BJ (cell line): ENCODE results near the gene SEC14L5. TPM values are rescaled to one million over a fixed set of nuclear protein-coding genes. Genes with fewer than 3 reads are reported as not detected.

ENCODE experiments used
- CTCF ChIA-PET: fragments of 350-600 bp; formaldehyde crosslinking; extraction: SDS; loops from one replicate; lab custom pipeline; 2021; ENCODE audit warnings: antibody characterized with exemption, inconsistent platforms; lab: Yijun Ruan, JAX
- POLR2A ChIA-PET: fragments of 300-600 bp; sonication (Branson Sonifier 250); formaldehyde crosslinking; extraction: SDS; loops from one replicate; lab custom pipeline; 2021; ENCODE audit warnings: antibody characterized with exemption; lab: Charles Lee
- DNase-seq: peaks from one replicate; pipeline ENCODE4 v3.0.0-alpha.2; 2011; ENCODE audit warnings: low read depth
- H3K27me3 ChIP-seq: 2 replicates; pipeline ENCODE4 v1.6.0; 2011; ENCODE audit warnings: low read length; ENCODE audit not compliant: control insufficient read depth, insufficient read depth
- H3K36me3 ChIP-seq: 2 replicates; pipeline ENCODE4 v1.5.1; 2011; ENCODE audit warnings: low read length; ENCODE audit not compliant: control insufficient read depth, insufficient read depth
- H3K4me3 ChIP-seq: 2 replicates; pipeline ENCODE4 v1.5.1; 2011; ENCODE audit warnings: low read depth, mild to moderate bottlenecking, control low read depth, low read length
- CTCF ChIP-seq: IDR thresholded peaks from 2 replicates; pipeline ENCODE4 v1.5.1; 2011; ENCODE audit warnings: low read depth, mild to moderate bottlenecking, control low read depth, inconsistent platforms, low read length, moderate library complexity; ENCODE audit not compliant: insufficient read depth
- polyA plus RNA-seq: library from polyadenylated mRNA; depleted of rRNA; stranded (reverse); fragments of >200 nt; gene quantifications from 2 replicates; pipeline ENCODE4 v1.2.3, GENCODE V29; 2011

SEC14L5 gene
- polyA plus RNA-seq, 1 experiment: not detected

GRCh38 chr16:4918781-4919251, 39.3 kb upstream of the SEC14L5 start:
- CTCF ChIA-PET: no interaction called here
- no peak for DNase-seq
- H3K36me3 ChIP-seq: no peaks in the 10 kb centered on the region
- no peak for TF ChIP-seq CTCF
- POLR2A ChIA-PET: no interaction called here
- no peak overlapping the region for H3K4me3 ChIP-seq
- H3K27me3 ChIP-seq: no peaks in the 10 kb centered on the region; the same call in none of the 2 replicates

GRCh38 chr16:4920826-4921225, 37.3 kb upstream of the SEC14L5 start:
- ChIA-PET CTCF (no interaction called here), POLR2A (no interaction called here)
- TF ChIP-seq CTCF: no peak
- no peak overlapping the region for H3K4me3 ChIP-seq
- peaks cover 2% of the 10 kb centered on the region for H3K27me3 ChIP-seq
- no peak for DNase-seq
- H3K36me3 ChIP-seq: no peaks in the 10 kb centered on the region

- Histone ChIP-seq H3K27me3 (peaks cover 2% of the 10 kb centered on the region), H3K4me3 (no peak overlapping the region), H3K36me3 (no peaks in the 10 kb centered on the region)
- no peak for TF ChIP-seq CTCF
- POLR2A ChIA-PET: no interaction called here
- CTCF ChIA-PET: interaction anchor here (1.2 kb wide), 1 partner anchor 33 kb away, joined by 3 read pairs; no protein-coding TSS in a partner anchor
- no peak for DNase-seq
Observed at GRCh38 chr16:4922721-4923342, 35.3 kb upstream of the SEC14L5 start.

DNA sequence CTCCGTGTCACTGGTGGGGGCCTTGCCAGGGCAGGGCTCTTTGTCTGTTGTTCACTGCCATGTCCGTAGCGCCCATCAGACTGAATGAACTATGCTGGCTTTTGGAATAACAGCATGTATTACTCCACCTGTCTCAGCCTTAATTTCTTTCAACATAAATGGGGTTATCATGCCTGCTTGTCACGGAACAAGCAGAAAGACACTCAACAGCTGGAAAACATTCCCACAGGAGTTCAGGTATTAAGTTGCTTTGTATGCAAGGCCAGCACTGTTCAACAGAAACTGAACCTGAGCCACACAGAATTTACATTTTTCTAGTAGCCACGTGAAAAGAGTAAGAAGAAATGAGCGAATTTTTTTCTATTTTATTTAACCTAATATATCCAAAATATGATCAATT, 34.3 kb upstream of the SEC14L5 start:
- POLR2A ChIA-PET: no interaction called here
- CTCF ChIA-PET: no interaction called here

More for the DNA sequence above, 34.3 kb upstream of the SEC14L5 start:
- H3K27me3 ChIP-seq: peaks cover 2% of the 10 kb centered on the region
- no peak overlapping the region for H3K4me3 ChIP-seq
- no peaks in the 10 kb centered on the region for H3K36me3 ChIP-seq
- no peak for DNase-seq
- no peak for TF ChIP-seq CTCF
